Amniotic stem cell (primary cell): ENCODE data around the gene BLTP3B.
"Not testable (repeated sequence)": the region's sequence is repeated elsewhere in the genome, so short reads cannot be mapped to it uniquely, and the experiment has no call there.

ENCODE experiments used
- DNase-seq: peaks from one replicate; lab custom pipeline; 2025; lab: John Stamatoyannopoulos, UW

The BLTP3B gene, protein sequence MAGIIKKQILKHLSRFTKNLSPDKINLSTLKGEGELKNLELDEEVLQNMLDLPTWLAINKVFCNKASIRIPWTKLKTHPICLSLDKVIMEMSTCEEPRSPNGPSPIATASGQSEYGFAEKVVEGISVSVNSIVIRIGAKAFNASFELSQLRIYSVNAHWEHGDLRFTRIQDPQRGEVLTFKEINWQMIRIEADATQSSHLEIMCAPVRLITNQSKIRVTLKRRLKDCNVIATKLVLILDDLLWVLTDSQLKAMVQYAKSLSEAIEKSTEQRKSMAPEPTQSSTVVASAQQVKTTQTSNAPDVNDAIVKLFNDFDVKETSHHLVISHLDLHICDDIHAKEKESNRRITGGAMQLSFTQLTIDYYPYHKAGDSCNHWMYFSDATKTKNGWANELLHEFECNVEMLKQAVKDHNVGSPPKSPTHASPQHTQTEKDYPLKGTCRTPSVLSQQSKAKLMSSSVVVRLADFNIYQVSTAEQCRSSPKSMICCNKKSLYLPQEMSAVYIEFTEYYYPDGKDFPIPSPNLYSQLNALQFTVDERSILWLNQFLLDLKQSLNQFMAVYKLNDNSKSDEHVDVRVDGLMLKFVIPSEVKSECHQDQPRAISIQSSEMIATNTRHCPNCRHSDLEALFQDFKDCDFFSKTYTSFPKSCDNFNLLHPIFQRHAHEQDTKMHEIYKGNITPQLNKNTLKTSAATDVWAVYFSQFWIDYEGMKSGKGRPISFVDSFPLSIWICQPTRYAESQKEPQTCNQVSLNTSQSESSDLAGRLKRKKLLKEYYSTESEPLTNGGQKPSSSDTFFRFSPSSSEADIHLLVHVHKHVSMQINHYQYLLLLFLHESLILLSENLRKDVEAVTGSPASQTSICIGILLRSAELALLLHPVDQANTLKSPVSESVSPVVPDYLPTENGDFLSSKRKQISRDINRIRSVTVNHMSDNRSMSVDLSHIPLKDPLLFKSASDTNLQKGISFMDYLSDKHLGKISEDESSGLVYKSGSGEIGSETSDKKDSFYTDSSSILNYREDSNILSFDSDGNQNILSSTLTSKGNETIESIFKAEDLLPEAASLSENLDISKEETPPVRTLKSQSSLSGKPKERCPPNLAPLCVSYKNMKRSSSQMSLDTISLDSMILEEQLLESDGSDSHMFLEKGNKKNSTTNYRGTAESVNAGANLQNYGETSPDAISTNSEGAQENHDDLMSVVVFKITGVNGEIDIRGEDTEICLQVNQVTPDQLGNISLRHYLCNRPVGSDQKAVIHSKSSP (N-terminal part only)

DNA sequence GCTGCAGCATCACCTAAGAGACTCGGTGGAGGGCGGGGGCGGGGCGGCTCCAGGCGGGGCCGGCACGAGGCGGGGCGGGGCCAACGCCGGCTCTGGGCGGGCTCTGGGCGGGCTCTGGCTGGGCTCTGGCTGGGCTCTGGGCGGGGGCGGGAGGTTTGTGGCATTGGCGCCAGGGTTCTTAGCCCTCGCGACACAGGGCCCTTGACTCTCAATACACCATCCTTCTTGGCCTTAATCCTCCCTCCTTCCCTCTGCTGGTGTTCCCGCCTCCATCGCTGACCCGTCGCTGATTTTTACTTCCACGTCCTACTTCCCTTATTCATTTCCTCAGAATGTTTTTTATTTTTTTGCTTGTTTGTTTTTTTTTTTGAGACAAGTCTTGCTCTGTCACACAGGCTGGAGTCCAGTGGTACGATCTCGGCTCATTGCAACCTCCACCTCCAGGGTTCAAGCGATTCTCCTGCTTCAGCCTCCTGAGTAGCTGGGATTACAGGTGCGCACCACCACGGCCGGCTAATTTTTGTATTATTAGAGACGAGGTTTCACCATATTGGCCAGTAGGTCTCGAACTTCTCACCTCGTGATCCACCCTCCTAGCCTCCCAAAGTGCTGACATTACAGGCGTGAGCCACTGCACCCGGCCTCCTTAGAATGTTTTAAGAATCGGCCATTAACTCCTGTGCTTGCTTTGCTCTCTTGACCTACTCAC, at the start of gene BLTP3B:
TSS of gene BLTP3B (minus strand) at position 24 of the 709 bp plus-strand sequence. CDS start 239 bp downstream, outside the sequence.
- DNase-seq: peak; percentile 56

DNA sequence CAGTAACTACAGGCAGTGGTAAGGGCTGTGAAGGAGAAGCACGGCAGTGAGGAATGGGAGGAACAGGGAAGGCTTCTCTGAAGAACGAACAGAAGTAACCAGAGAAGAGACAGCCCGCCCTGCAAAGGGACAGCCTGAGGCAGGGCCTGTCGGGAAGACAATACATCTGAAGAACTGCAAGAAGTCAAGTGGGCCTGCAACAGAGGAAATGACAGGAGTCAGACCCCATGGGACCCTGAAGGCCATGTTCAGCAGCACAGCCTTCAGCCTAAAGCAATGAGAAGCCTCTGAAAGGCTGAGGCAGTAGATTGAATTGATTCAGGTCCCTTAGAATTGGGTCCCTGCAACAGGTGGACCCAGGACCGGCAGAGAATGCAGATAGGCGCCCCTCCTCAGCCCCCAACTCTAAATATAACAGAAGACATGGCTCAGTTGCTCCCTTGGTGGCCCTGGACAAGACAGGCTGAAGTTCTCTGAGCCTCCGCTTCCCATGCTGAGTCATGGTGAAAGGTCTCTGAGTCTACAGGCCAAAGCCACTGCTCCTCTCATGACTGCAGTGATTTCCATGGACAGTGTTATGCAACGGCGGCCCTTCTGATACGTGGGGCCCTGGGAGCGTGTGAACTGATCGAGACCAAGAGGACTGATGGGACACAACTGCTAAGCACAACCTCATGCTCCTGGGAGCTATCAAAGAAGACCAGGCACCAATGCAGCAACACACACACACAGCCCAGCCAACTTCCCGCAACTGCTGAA, 47.1 kb upstream of the BLTP3B start:
- DNase-seq: no peak

DNA sequence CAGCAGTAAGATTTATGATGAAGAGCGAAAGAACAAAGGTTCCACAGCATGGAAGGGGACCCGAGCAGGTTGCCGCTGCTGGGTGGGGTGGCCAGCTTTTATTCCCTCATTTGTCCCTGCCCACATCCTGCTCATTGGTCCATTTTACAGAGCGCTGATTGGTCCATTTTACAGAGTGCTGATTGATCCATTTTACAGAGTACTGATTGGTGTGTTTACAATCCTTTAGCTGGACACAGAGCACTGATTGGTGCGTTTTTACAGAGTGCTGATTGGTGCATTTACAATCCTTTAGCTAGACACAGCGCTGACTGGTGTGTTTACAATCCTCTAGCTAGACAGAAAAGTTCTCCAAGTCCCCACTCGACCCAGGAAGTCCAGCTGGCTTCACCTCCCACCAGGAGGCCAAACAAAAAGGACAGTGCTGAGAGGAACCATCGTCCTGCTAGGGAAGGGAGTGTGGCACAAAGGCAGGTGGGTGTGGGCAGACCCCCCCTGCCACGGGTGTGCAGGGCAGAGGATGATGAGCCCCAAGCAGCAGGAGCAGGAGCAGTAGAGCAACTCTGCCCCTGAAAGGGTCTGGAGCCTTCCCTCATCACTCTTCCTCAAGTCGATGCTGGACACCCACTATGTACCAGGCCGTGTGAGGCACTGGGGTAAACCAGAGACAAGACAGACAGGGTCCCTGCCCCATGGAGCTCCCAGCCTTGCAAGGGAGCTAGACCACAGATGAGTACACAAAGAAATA, 46.4 kb upstream of the BLTP3B start:
- not testable (repeated sequence) for DNase-seq

DNA sequence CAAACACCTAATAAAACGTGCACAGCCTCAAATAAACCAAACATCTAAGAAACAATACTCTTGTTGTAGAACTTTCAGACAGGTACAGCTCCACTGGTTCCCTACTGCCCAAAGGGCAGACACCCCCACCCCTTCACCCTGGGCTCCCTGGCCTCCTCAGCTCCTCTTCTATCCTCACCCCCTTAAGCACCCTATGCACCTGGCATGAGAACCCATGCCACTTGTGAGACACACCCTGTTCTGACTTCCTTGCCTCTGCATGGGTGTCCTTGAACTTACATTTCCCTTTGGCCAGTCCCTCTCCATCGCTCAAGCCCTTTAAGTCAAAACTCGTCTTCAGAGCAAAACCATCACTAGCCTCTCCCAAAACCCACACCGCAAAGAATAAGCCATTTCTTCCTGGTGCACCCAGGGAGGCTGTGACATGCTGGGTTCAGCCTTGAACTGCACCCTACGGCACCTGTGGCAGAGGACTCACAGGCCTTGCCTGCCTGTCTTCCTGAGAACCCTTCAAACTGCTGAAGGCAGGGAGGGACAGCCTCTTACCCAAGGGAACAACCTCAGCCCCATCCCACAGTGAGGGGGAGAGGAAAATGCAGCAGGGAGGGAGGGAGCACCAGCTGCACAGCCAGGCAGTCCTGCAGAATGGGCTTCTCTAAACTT, 45.3 kb upstream of the BLTP3B start:
- DNase-seq: no peak

DNA sequence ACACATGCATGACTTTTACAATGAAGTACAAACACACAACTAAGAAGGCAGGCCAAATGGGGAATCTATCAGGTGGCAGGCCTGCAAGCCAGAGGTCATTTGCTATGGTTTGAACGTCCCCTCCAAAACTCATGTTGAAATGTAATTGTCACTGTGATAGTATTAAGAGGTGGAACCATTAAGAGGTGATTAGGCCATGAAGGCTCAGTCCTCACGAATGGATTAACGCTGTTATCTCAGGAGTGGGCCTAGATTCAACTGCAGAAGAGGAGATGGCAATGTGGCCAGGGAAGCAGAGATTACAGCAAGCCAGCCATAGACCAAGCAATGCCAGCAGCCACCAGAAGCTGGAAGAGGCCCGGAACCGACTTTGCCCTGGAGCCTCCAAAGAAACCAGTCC, 44.4 kb upstream of the BLTP3B start:
- DNase-seq: no peak

DNA sequence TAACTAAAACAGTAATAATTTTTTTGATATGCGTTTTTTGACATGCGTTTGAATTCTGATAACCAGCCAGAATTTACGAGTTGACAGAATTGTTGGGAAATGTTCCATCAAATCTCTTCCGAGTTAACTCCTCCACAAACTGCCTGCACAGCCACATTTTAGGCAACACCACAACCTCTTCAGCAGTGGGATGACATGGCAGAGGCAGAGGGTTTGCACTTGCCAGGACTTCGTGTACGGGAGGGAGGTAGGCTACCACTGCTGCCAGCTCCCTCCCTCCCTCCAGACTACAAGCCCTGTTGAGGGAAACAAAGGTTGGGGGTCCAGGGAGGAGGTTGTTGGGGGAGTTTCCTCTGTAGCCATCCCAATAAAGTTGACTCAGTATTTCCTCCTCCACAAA, 43.4 kb upstream of the BLTP3B start:
- no peak for DNase-seq

DNA sequence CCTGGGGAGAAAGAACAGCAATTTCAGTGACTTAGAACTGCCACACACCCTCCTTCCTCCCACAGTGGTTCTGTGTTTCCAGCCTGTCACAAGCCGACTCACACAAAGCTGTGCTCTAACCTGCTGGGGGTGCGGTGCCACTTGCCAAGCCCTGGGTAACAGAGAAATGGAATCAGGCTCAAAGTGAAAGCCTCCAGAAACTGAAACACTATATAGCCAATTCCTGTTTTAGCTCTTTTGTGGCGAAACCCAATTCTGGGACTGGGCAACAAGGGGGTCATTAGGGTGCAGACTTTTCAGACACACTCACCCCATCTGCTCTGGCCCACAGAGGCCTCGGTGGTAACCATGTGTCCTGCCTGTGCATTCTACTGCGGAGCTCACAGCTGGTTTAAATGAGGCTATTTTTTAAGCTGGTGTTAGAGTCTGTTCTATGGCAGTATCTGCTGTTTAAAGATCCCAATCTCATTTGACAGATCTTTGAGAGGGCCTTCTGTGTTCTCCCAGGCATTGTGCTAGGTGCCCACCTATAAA, 42.8 kb upstream of the BLTP3B start:
- no peak for DNase-seq

DNA sequence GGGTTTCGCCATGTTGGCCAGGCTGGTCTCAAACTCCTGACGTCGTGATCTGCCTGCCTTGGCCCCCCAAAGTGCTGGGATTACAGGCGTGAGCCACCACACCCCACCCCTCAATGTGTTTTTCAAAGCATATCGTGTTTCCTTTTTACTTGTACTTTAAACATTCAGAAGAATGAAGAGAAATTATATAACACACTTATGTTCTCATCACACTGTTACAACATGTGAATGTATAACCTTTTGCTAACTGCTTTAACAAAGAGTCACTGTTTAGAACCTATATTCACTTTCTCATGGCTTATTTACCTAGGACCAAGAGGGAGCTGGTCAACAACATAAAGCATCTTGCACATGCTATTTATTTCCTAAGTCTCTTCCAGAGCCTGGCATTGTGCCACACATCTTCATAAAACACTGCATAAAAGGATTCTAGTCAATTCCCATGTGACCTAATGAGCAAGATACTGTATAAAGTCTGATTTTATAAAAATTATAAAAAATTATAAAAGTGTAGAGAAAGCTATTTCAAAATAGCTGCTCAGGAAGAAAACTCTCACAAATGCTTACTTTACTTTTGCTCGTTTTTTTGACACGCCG, 42.0 kb upstream of the BLTP3B start:
- DNase-seq: no peak

DNA sequence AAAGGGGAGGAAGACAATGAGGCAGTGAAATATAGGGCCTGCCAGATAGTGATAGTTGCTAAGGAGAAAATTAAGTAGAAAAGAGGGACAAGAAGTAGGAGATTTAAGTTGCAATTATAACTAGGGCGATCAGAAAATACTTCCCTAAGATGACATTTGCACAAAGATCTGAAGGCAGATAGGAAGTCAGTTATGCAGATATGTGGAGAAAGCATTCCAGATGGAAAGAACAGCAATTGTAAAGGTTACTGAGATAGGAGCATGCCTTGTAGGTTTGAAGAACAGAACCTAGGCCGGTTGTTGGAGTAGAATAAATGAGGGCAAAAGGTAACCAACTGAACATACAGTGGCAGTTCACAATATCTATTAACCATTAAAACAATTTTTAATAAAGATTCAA, 36.6 kb upstream of the BLTP3B start:
- no peak for DNase-seq

DNA sequence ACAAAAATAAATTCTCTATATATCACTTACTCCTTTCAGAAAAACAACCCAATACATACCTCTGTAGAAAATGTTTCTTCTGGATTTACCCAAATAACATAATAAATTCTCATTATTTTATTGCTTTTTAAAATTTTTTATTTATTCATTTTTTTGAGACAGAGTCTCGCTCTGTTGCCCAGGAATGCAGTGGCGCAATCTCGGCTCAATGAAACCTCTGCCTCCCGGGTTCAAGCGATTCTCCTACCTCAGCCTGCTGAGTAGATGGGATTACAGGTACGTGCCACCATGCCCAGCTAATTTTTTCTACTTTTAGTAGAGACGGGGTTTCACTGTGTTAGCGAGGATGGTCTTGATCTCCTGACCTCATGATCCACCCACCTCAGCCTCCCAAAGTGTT, 33.8 kb upstream of the BLTP3B start:
- DNase-seq: not testable (repeated sequence)

DNA sequence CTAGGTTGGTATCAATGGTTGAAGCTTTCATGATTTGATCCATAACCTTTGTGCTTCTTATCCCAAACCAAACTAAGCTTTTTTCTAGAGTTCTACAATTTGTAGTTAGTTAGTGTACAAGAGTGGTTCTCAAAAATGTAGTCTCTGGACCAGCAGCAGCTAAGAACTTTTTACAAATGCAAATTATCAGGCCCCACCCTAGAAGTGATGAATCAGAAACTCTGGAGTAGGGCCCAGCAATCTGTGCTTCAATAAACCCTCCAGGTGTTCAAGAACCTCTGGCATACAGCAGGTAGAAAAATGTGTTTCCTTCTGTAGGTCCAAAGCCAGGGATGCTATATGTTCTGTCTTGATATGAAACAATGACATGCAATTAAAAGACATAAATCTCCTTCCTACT, 31.8 kb upstream of the BLTP3B start:
- DNase-seq: no peak

DNA sequence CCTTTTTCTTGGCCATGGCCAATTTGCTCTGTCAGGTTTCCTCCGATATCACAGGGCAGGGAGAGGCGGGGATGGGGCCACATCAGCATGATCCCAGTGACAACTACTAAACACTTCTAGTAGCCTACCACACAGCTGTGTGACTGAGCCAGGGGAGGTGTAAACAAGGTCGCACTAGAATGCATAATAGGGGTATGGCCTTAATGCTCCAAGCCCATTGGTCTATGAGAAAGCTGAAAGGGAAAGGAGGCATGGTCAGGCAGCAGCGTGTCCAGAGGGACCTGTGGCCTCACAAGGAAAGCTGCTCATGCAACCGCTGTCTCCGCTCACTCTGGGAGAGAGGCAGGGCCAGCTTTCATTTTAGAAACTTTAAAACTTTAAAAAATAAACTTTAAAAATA, 30.4 kb upstream of the BLTP3B start:
- DNase-seq: no peak

DNA sequence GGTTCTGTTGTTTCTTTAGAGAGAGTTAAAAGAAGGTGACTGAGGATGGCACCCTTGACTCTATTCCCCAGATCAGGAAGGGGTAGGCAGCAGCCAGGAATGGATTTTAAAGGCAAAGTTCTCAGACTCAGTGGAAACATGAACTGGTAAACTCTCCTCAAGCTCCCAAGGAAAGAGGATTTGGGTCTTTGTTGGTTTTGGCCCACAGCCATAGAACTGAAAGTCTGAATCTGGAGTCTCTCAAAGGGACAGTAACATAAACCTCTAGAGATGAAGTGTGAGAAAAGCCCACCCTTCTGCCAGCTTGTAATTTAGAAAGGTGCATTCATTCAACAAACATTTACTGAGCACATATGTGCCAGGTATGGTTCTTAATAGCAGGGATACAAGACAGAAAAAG, 28.6 kb upstream of the BLTP3B start:
- no peak for DNase-seq

DNA sequence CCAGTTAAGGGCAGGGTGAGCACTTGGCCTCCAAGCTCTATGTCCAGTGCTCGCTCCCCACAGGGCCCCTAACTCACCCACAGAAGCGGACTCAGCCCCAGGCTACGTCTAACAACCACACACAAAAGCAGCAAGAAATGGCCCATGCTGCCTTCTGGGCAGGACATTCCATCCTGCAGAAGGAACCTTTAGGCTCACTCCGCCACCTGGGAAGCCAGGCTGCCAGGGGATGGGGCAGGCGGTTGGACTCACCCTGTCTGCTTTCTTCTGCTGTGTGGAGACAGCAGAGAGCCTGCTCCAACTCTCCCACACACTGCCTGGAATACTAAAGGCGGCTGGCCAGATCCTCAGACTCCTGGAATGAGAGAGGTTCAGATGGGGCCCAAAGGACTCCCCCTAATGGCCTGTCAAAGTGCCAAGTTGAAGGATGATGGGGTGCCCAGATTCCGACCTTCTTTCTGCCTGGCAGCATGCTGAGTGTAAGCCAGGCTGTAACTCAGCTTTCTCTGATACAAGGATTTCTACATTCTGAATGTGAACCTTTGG, 27.7 kb upstream of the BLTP3B start:
- no peak for DNase-seq

DNA sequence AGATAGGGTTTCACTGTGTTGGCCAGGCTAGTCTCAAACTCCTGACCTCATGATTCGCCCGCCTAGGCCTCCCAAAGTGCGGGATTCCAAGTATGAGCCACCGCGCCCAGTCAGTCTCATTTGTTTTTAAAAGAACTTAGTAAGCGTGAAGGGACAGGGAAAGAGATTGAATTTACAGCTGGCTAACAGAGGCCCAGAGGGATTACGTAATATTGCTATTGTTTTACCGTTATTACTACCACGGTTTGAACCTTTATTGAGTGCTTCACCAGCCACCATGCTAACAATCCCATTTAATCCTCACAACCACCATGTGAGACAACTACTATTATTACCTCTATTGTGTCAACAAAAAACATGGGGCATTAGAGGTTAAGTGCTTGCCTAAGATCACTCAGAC, 26.7 kb upstream of the BLTP3B start:
- no peak for DNase-seq

DNA sequence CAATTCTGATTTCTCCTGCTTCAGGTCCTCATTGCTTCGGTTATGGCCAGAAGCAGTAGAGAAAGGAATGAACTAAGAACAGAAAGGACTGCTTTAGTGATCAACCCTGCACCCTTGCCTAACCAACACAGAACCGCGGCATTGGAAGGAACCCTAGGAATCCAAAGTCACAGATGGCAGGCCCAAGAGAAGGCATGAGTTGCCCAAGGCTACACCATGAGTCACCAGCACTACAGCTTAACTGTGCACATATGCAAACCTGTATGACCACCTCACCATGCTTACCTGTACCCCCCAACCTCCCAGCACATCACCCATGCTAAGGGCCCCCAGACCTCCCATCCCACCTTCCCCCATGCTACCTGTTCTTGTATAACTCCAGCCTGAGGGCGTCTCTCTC, 25.9 kb upstream of the BLTP3B start:
- no peak for DNase-seq

DNA sequence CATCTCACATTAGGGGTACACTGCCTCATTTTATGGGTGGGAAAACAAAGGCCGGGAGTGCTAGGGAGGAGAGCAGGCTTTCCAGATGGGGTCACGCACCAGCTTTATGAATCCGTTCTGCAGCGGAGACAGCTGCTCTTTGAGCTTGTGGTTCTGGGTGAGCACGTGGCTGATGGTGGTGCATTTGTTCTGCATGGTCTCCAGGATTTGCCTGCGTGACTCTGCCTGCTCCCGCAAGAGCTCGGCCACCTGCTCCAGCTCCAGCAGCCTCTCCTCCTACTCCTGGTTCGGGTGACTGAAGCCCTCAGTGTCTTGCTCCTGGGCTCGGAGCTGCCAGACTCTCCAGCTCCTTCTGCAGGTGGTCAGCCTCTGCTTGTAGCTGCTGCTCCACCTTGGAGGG, 23.6 kb upstream of the BLTP3B start:
- no peak for DNase-seq

DNA sequence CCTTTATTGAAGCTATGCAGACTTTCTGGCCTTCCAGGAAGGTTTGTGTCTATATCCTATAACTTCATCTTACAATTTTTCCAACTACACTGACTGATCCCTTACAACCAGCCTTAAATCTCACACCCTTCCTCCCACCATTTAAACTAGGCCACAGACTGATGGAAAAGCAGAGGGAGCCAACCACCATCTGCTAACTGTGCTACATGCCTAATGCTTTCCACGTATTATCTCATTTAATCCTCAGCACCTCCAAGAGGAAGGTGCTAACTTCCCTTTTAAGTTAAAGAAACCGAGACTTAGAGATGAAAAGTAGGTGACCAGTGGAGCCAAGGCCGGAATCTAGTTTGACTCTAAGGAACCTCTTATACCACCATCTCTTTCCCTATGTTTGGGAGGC, 22.7 kb upstream of the BLTP3B start:
- no peak for DNase-seq
